ENCODE results near the gene BTF3L4. TPM values are rescaled to one million over a fixed set of nuclear protein-coding genes. Genes with fewer than 3 reads are reported as not detected.

Gene BTF3L4
- total RNA-seq, 1 experiment from 2014 or later: 65.6 TPM

- BruUV-seq (replicated peaks): no TSS peak
- H3K4me3 ChIP-seq (ENCODE audit: low read depth in 2 of 2, low read length in 2 of 2): no peak overlapping the region
- ATAC-seq: no peak
- TF ChIP-seq SIN3A (IDR thresholded peaks at IDR 0.05; ENCODE audit: borderline replicate concordance, insufficient read depth, low read depth, low read length) (no peak), POLR2AphosphoS5 (IDR thresholded peaks at IDR 0.05; ENCODE audit: low read depth, low read length) (no peak), CTCF (IDR thresholded peaks at IDR 0.05) (no peak), REST (IDR thresholded peaks at IDR 0.05; ENCODE audit: insufficient read depth in 1 of 2, low read depth in 2 of 2, low read length in 1 of 2) (no peak), TCF7L2 (IDR thresholded peaks at IDR 0.05; ENCODE audit: low read depth, low read length) (no peak)
- H3K4me1 ChIP-seq (ENCODE audit: control insufficient read depth, insufficient read depth, low read length): no peaks in the 10 kb centered on the region
- no peak for DNase-seq (ENCODE audit: low read depth, low spot score)
- no peaks in the 10 kb centered on the region for H3K9me3 ChIP-seq (ENCODE audit: control insufficient read depth, insufficient read depth, low read depth, low read length)
- H3K36me3 ChIP-seq (ENCODE audit: control insufficient read depth, insufficient read depth, low read length): no peaks in the 10 kb centered on the region
- in situ Hi-C loops (cut with HindIII; ENCODE audit: low pct_unique_long_range_greater_than_20kb, low sequenced_read_pairs) (no loop called here), intact Hi-C loops (cut with micrococcal nuclease; ENCODE audit: unreplicated experiment) (no loop called here)
- ChIA-PET CTCF (no interaction called here), POLR2A (no interaction called here)
- H3K27ac ChIP-seq (ENCODE audit: low read length): no peak overlapping the region
- no peaks in the 10 kb centered on the region for H3K27me3 ChIP-seq (ENCODE audit: control insufficient read depth, insufficient read depth, low read length)
These were observed 47.9 kb upstream of the BTF3L4 start for GRCh38 chr1:52008071-52008809.

GRCh38 chr1:52022133-52022532 is 34.0 kb upstream of the BTF3L4 start:
- Histone ChIP-seq H3K4me3 (ENCODE audit: low read depth in 2 of 2, low read length in 2 of 2) (no peak overlapping the region), H3K4me1 (ENCODE audit: control insufficient read depth, insufficient read depth, low read length) (no peaks in the 10 kb centered on the region), H3K9me3 (ENCODE audit: control insufficient read depth, insufficient read depth, low read depth, low read length) (no peaks in the 10 kb centered on the region), H3K27ac (ENCODE audit: low read length) (no peak overlapping the region), H3K36me3 (ENCODE audit: control insufficient read depth, insufficient read depth, low read length) (peaks cover 6% of the 10 kb centered on the region), H3K27me3 (ENCODE audit: control insufficient read depth, insufficient read depth, low read length) (no peaks in the 10 kb centered on the region)
- DNase-seq (ENCODE audit: low read depth, low spot score) (no peak), ATAC-seq (no peak)
- intact Hi-C loops (cut with micrococcal nuclease; ENCODE audit: unreplicated experiment): no loop called here
- TF ChIP-seq TCF7L2 (IDR thresholded peaks at IDR 0.05; ENCODE audit: low read depth, low read length) (no peak), SIN3A (IDR thresholded peaks at IDR 0.05; ENCODE audit: borderline replicate concordance, insufficient read depth, low read depth, low read length) (no peak), POLR2AphosphoS5 (IDR thresholded peaks at IDR 0.05; ENCODE audit: low read depth, low read length) (no peak), CTCF (IDR thresholded peaks at IDR 0.05) (no peak), REST (IDR thresholded peaks at IDR 0.05; ENCODE audit: insufficient read depth in 1 of 2, low read depth in 2 of 2, low read length in 1 of 2) (no peak)
- in situ Hi-C loops (cut with HindIII; ENCODE audit: low pct_unique_long_range_greater_than_20kb, low sequenced_read_pairs): no loop called here
- CTCF ChIA-PET: interaction anchor here (0.5 kb wide), 1 partner anchor 42 kb away, joined by 3 read pairs; no protein-coding TSS in a partner anchor
- POLR2A ChIA-PET: interaction anchor here (0.6 to 0.7 kb wide), 2 partner anchors 11 to 184 kb away, joined by 5 to 25 read pairs; no protein-coding TSS in a partner anchor
- BruUV-seq (replicated peaks): no TSS peak
